GM12801 (cell line): ENCODE measurements around the gene CXCL17.

Source experiments
- TF ChIP-seq, protein P1 (sequence below): IDR thresholded peaks from one replicate; pipeline ENCODE4 v1.5.1; 2011; ENCODE audit warnings: control low read depth; ENCODE audit not compliant: insufficient read length; ENCODE audit errors: extremely low read depth

CXCL17 gene

DNA sequence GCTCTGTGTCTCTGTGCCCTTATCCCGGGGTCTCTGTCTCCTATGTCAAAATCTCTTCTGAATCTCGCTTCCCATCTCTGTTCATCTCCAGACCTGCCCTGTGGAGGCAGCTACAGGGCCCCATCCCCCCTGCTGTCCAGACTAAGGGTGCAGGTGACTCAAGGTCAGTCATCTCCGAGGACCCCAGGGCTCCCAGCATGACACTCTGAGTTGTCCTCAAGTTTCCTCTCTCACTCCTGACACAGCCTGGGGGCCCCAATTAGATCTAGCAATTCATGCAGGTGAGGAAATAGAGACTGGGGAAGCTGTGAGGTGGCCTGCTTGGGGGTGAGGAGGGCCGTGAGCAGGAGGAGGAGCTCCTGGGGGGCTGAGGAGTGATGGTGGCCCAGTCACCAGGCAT, 50.6 kb downstream of the CXCL17 start:
- TF ChIP-seq, protein P1, sequence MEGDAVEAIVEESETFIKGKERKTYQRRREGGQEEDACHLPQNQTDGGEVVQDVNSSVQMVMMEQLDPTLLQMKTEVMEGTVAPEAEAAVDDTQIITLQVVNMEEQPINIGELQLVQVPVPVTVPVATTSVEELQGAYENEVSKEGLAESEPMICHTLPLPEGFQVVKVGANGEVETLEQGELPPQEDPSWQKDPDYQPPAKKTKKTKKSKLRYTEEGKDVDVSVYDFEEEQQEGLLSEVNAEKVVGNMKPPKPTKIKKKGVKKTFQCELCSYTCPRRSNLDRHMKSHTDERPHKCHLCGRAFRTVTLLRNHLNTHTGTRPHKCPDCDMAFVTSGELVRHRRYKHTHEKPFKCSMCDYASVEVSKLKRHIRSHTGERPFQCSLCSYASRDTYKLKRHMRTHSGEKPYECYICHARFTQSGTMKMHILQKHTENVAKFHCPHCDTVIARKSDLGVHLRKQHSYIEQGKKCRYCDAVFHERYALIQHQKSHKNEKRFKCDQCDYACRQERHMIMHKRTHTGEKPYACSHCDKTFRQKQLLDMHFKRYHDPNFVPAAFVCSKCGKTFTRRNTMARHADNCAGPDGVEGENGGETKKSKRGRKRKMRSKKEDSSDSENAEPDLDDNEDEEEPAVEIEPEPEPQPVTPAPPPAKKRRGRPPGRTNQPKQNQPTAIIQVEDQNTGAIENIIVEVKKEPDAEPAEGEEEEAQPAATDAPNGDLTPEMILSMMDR, result no peak

DNA sequence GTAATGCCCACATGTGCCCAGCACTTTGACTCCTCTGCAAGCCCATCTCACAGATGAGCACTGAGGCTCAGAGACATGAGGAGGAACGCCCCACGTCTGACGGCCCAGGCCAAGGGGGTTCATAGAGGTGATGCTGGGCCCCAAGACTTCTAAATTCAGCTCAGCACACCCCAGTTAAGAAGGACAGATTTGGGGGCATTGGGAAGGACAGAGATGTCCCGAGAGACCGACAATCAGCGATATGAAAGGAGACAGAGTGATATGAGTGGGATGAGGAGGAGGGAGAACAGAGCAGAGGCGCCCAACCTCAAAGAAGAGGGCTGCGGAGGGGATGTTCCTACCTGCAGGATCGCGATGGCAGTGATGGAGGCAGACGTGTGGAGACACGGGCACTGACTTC, 52.8 kb downstream of the CXCL17 start, which contains the start of gene CNFN:
Gene CNFN, minus strand, starts transcription at position 399 of the 400 bp plus-strand sequence. CDS start 1,260 bp downstream, outside the sequence.
- TF ChIP-seq, protein P1, result no peak

GRCh38 chr19:42388851-42389489, 53.8 kb downstream of the CXCL17 start:
- TF ChIP-seq, protein P1, result no peak

GRCh38 chr19:42386974-42387707, 55.6 kb downstream of the CXCL17 start:
- TF ChIP-seq, protein P1, result no peak

DNA sequence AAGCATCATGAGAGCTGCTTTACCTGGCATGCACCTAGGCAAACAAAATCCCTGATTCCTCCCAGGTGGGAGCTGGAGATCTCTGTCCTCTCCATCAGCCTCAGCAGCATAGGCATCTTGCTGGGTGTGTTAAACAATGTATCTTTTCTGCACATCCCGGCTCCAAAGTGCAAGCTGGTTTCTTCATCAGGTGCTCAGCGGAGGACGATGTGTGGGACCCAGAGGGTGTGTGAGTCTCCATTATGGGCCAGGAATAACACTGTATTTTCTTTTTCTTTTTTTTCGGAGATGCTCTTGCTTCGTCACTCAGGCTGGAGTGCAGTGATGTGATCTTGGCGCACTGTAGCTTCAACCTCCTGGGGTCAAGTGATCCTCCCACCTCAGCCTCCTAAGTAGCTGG, 62.6 kb downstream of the CXCL17 start:
- TF ChIP-seq, protein P1, result no peak
